Calu3 (cell line): Measurements from ENCODE around the gene IGSF11. TPM values are rescaled to one million over a fixed set of nuclear protein-coding genes. Genes with fewer than 3 reads are reported as not detected.

Source experiments
- BruUV-seq: library from RNA; stranded (reverse); fragments of 400-500 nt; replicated peaks from 2 replicates; lab custom pipeline; 2021; lab: Mats Ljungman, UMichigan
- CTCF ChIA-PET: fragments of 300-600 bp; sonication (Branson Sonifier 250); formaldehyde crosslinking; loops from one replicate; lab custom pipeline; 2022; ENCODE audit warnings: antibody characterized with exemption; lab: Charles Lee
- DNase-seq: peaks from one replicate; pipeline ENCODE4 v3.0.0; 2022
- H3K27ac Mint-ChIP-seq: one replicate; pipeline ENCODE4 v1.8.0; 2022; ENCODE audit warnings: mixed read lengths; ENCODE audit not compliant: unreplicated experiment
- H3K27me3 Mint-ChIP-seq: one replicate; pipeline ENCODE4 v1.8.0; 2022; ENCODE audit warnings: mixed read lengths; ENCODE audit not compliant: unreplicated experiment
- H3K36me3 Mint-ChIP-seq: one replicate; pipeline ENCODE4 v1.8.0; 2022; ENCODE audit warnings: mild to moderate bottlenecking, moderate library complexity, mixed read lengths; ENCODE audit not compliant: insufficient read depth, unreplicated experiment
- H3K4me1 Mint-ChIP-seq: one replicate; pipeline ENCODE4 v1.8.0; 2022; ENCODE audit warnings: mild to moderate bottlenecking, low read depth, mixed read lengths; ENCODE audit not compliant: unreplicated experiment
- H3K4me3 Mint-ChIP-seq: one replicate; pipeline ENCODE4 v1.8.0; 2022; ENCODE audit warnings: mild to moderate bottlenecking, low read depth, moderate library complexity, mixed read lengths; ENCODE audit not compliant: unreplicated experiment
- H3K9me3 Mint-ChIP-seq: one replicate; pipeline ENCODE4 v1.8.0; 2022; ENCODE audit warnings: low read depth, mixed read lengths; ENCODE audit not compliant: unreplicated experiment
- CTCF ChIP-seq: fragments of 200-600 bp; IDR thresholded peaks from one replicate; pipeline ENCODE4 v1.8.0; 2022; ENCODE audit warnings: antibody characterized with exemption; ENCODE audit not compliant: unreplicated experiment
- intact Hi-C: fragments of 100-400 bp; cut with micrococcal nuclease; formaldehyde crosslinking; loops from one replicate; pipeline ENCODE4 v1.10.0; 2022; ENCODE audit not compliant: unreplicated experiment
- total RNA-seq: library from RNA; stranded (reverse); gene quantifications from 2 replicates; pipeline ENCODE4 v1.2.3, GENCODE V29; 2022

The IGSF11 gene
- total RNA-seq, 1 experiment from 2014 or later = 0.45 TPM

- Mint-ChIP-seq H3K4me1 (peaks cover 7% of the 10 kb centered on the region), H3K9me3 (no peaks in the 10 kb centered on the region), H3K4me3 (no peak overlapping the region), H3K27ac (no peak overlapping the region), H3K36me3 (no peaks in the 10 kb centered on the region), H3K27me3 (peaks cover 21% of the 10 kb centered on the region)
- DNase-seq = no peak
- intact Hi-C loops = no loop called here
- CTCF ChIA-PET = no interaction called here
- BruUV-seq = no TSS peak
- TF ChIP-seq CTCF = no peak
These were observed 53.0 kb downstream of the IGSF11 start for GRCh38 chr3:118981494-118982134.

- no peaks in the 10 kb centered on the region for H3K36me3 Mint-ChIP-seq
- H3K9me3 Mint-ChIP-seq = no peaks in the 10 kb centered on the region
- intact Hi-C loops = no loop called here
- H3K4me1 Mint-ChIP-seq = peaks cover 7% of the 10 kb centered on the region
- BruUV-seq = no TSS peak
- CTCF ChIA-PET = no interaction called here
- peaks cover 21% of the 10 kb centered on the region for H3K27me3 Mint-ChIP-seq
- no peak overlapping the region for H3K4me3 Mint-ChIP-seq
- H3K27ac Mint-ChIP-seq = no peak overlapping the region
- no peak for DNase-seq
- no peak for TF ChIP-seq CTCF
These were observed 53.8 kb downstream of the IGSF11 start for GRCh38 chr3:118980832-118981231.

- no peak overlapping the region for H3K4me3 Mint-ChIP-seq
These were observed 56.3 kb downstream of the IGSF11 start for GRCh38 chr3:118978393-118978758.

GRCh38 chr3:118977671-118978392 is 56.8 kb downstream of the IGSF11 start:
- no peak for DNase-seq
- BruUV-seq = no TSS peak
- Mint-ChIP-seq H3K27ac (no peak overlapping the region), H3K4me1 (no peaks in the 10 kb centered on the region), H3K9me3 (no peaks in the 10 kb centered on the region), H3K4me3 (no peak overlapping the region), H3K27me3 (peaks cover 28% of the 10 kb centered on the region), H3K36me3 (no peaks in the 10 kb centered on the region)
- CTCF ChIA-PET = no interaction called here
- intact Hi-C loops = no loop called here
- no peak for TF ChIP-seq CTCF

More at GRCh38 chr3:118978393-118978758, 56.3 kb downstream of the IGSF11 start:
- H3K36me3 Mint-ChIP-seq = no peaks in the 10 kb centered on the region
- H3K9me3 Mint-ChIP-seq = no peaks in the 10 kb centered on the region
- CTCF ChIA-PET = no interaction called here
- H3K27ac Mint-ChIP-seq = no peak overlapping the region
- intact Hi-C loops = no loop called here
- DNase-seq = no peak
- BruUV-seq = no TSS peak
- H3K27me3 Mint-ChIP-seq = peaks cover 23% of the 10 kb centered on the region
- H3K4me1 Mint-ChIP-seq = no peaks in the 10 kb centered on the region
- TF ChIP-seq CTCF = no peak
